Calu3 (cell line): ENCODE data around the gene RSU1. TPM values are rescaled to one million over a fixed set of nuclear protein-coding genes. Genes with fewer than 3 reads are reported as not detected.

Experiments used
- BruUV-seq: library from RNA; stranded (reverse); fragments of 400-500 nt; replicated peaks from 2 replicates; lab custom pipeline; 2021; lab: Mats Ljungman, UMichigan
- CTCF ChIA-PET: fragments of 300-600 bp; sonication (Branson Sonifier 250); formaldehyde crosslinking; loops from one replicate; lab custom pipeline; 2022; ENCODE audit warnings: antibody characterized with exemption; lab: Charles Lee
- DNase-seq: peaks from one replicate; pipeline ENCODE4 v3.0.0; 2022
- H3K27ac Mint-ChIP-seq: one replicate; pipeline ENCODE4 v1.8.0; 2022; ENCODE audit warnings: mixed read lengths; ENCODE audit not compliant: unreplicated experiment
- H3K27me3 Mint-ChIP-seq: one replicate; pipeline ENCODE4 v1.8.0; 2022; ENCODE audit warnings: mixed read lengths; ENCODE audit not compliant: unreplicated experiment
- H3K36me3 Mint-ChIP-seq: one replicate; pipeline ENCODE4 v1.8.0; 2022; ENCODE audit warnings: mild to moderate bottlenecking, moderate library complexity, mixed read lengths; ENCODE audit not compliant: insufficient read depth, unreplicated experiment
- H3K4me1 Mint-ChIP-seq: one replicate; pipeline ENCODE4 v1.8.0; 2022; ENCODE audit warnings: mild to moderate bottlenecking, low read depth, mixed read lengths; ENCODE audit not compliant: unreplicated experiment
- H3K4me3 Mint-ChIP-seq: one replicate; pipeline ENCODE4 v1.8.0; 2022; ENCODE audit warnings: mild to moderate bottlenecking, low read depth, moderate library complexity, mixed read lengths; ENCODE audit not compliant: unreplicated experiment
- H3K9me3 Mint-ChIP-seq: one replicate; pipeline ENCODE4 v1.8.0; 2022; ENCODE audit warnings: low read depth, mixed read lengths; ENCODE audit not compliant: unreplicated experiment
- CTCF ChIP-seq: fragments of 200-600 bp; IDR thresholded peaks from one replicate; pipeline ENCODE4 v1.8.0; 2022; ENCODE audit warnings: antibody characterized with exemption; ENCODE audit not compliant: unreplicated experiment
- intact Hi-C: fragments of 100-400 bp; cut with micrococcal nuclease; formaldehyde crosslinking; loops from one replicate; pipeline ENCODE4 v1.10.0; 2022; ENCODE audit not compliant: unreplicated experiment
- total RNA-seq: library from RNA; stranded (reverse); gene quantifications from 2 replicates; pipeline ENCODE4 v1.2.3, GENCODE V29; 2022

Gene RSU1
- total RNA-seq, 1 experiment from 2014 or later, result 56.8 TPM

DNA sequence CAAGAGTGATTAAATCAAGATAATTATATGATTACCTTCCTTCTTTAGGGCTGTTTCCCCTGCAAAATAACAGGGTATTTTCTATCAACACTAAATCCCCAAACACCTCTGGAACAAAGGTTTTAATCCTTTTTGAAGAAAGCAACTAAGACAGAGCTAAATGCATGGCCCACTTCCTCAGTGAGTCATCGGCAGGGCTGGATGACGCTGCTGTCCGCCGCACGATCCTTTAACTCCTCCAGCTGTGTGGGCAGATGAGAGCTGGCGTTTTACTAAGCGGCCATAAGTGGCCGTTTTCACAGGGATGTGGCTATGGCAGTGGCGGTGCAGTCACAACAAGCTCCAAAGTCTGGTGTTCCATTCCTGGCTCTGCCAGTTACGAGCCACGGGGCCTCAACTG, 219.6 kb downstream of the RSU1 start:
- no peak for TF ChIP-seq CTCF
- intact Hi-C loops, result no loop called here
- Mint-ChIP-seq H3K4me3 (no peak overlapping the region), H3K27ac (no peak overlapping the region), H3K27me3 (no peaks in the 10 kb centered on the region), H3K4me1 (no peaks in the 10 kb centered on the region), H3K9me3 (no peaks in the 10 kb centered on the region), H3K36me3 (no peaks in the 10 kb centered on the region)
- CTCF ChIA-PET, result no interaction called here
- no peak for DNase-seq
- BruUV-seq, result no TSS peak

DNA sequence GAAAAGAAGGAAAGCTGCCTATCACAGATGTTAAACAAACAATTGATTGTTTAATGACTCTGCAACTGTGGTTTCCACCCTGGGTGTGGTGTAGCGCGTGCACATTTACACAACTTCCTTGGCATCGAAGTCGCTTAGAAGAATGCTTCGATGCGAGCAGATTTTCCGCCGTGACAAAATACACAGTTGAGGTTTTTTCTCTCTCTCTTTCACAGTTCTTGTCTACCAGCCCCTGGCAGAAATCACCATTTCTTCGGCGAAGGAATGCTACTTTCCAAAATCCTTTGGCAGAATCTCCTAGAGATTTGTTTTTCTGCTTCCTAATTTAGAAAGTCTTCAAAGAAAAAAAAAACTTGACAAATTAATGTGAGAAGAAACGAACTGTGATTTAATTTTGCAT, 224.8 kb downstream of the RSU1 start:
- H3K36me3 Mint-ChIP-seq, result no peaks in the 10 kb centered on the region
- TF ChIP-seq CTCF, result no peak
- no peaks in the 10 kb centered on the region for H3K9me3 Mint-ChIP-seq
- intact Hi-C loops, result no loop called here
- no peak for DNase-seq
- CTCF ChIA-PET, result no interaction called here
- H3K27ac Mint-ChIP-seq, result no peak overlapping the region
- no TSS peak for BruUV-seq
- H3K27me3 Mint-ChIP-seq, result no peaks in the 10 kb centered on the region
- H3K4me1 Mint-ChIP-seq, result no peaks in the 10 kb centered on the region
- no peak overlapping the region for H3K4me3 Mint-ChIP-seq

GRCh38 chr10:16586358-16587138, 230.7 kb downstream of the RSU1 start:
- BruUV-seq, result no TSS peak
- Mint-ChIP-seq H3K27ac (no peak overlapping the region), H3K4me3 (no peak overlapping the region), H3K9me3 (no peaks in the 10 kb centered on the region), H3K27me3 (peaks cover 4% of the 10 kb centered on the region), H3K36me3 (no peaks in the 10 kb centered on the region), H3K4me1 (no peaks in the 10 kb centered on the region)
- no peak for DNase-seq
- no peak for TF ChIP-seq CTCF
- CTCF ChIA-PET, result no interaction called here
- intact Hi-C loops, result no loop called here

DNA sequence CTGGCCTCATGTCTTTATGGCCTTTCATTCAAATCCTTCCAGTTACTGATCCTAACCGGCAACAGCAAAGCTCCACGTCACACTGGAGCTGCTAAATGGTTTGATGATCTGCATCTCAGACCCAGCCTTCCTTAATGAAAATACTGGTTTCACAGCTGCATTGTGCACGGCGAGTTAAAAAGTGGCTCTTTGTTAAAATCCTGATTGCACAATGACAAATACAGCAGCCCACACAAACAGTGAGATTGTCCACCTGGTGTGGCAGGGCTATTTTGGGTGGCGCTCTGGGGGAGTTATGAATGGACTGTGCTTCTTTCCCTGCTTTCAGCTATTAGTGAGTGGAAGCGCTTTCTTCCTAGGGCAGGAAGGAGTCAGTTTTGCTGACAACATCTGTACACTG, 232.1 kb downstream of the RSU1 start:
- BruUV-seq, result no TSS peak
- Mint-ChIP-seq H3K4me1 (no peaks in the 10 kb centered on the region), H3K27me3 (peaks cover 14% of the 10 kb centered on the region), H3K36me3 (no peaks in the 10 kb centered on the region), H3K9me3 (no peaks in the 10 kb centered on the region), H3K27ac (no peak overlapping the region), H3K4me3 (no peak overlapping the region)
- intact Hi-C loops, result no loop called here
- CTCF ChIA-PET, result no interaction called here
- TF ChIP-seq CTCF, result no peak
- no peak for DNase-seq
